AG04450 (cell line): ENCODE measurements around the gene PDIK1L. TPM values are rescaled to one million over a fixed set of nuclear protein-coding genes. Genes with fewer than 3 reads are reported as not detected.

Experiments
- CTCF ChIA-PET: fragments of 300-600, 350-600 bp; formaldehyde crosslinking; extraction: SDS; loops from one replicate; lab custom pipeline; 2022; ENCODE audit warnings: antibody characterized with exemption, inconsistent platforms; lab: Charles Lee
- POLR2A ChIA-PET: fragments of 350-600 bp; formaldehyde crosslinking; extraction: SDS; loops from one replicate; lab custom pipeline; 2021; ENCODE audit warnings: antibody characterized with exemption, inconsistent platforms; lab: Yijun Ruan, JAX
- DNase-seq: peaks from one replicate; pipeline ENCODE4 v3.0.0-alpha.2; 2011; ENCODE audit warnings: low read depth, low spot score
- H3K27ac ChIP-seq: one replicate; pipeline ENCODE4 v1.5.1; 2012; ENCODE audit warnings: low read depth, low read length, control low read depth
- H3K27me3 ChIP-seq: one replicate; pipeline ENCODE4 v1.6.0; 2012; ENCODE audit warnings: low read length; ENCODE audit not compliant: control insufficient read depth, insufficient read depth
- H3K4me3 ChIP-seq: 2 replicates; pipeline ENCODE4 v1.5.1; 2011; ENCODE audit warnings: mild to moderate bottlenecking, low read depth, low read length, control low read depth
- H3K9me3 ChIP-seq: 2 replicates; pipeline ENCODE4 v1.5.1; 2012; ENCODE audit warnings: low read length; ENCODE audit not compliant: control insufficient read depth, insufficient read depth
- CTCF ChIP-seq: IDR thresholded peaks from 2 replicates; pipeline ENCODE4 v1.5.1; 2011; ENCODE audit warnings: low read depth, low read length, control low read depth, inconsistent platforms
- polyA plus RNA-seq: library from polyadenylated mRNA; depleted of rRNA; stranded (reverse); fragments of >200 nt; gene quantifications from 2 replicates; pipeline ENCODE4 v1.2.3, GENCODE V29; 2011

PDIK1L gene
- polyA plus RNA-seq, 1 experiment: 2.9 TPM

GRCh38 chr1:26077524-26077923 is 34.1 kb upstream of the PDIK1L start:
- peaks cover 36% of the 10 kb centered on the region for H3K27me3 ChIP-seq
- DNase-seq: no peak
- H3K27ac ChIP-seq: no peak overlapping the region
- no peaks in the 10 kb centered on the region for H3K9me3 ChIP-seq
- POLR2A ChIA-PET: no interaction called here
- CTCF ChIA-PET: interaction anchor here (0.5 to 1.2 kb wide), 2 partner anchors 67 to 167 kb away, joined by 4 read pairs; no protein-coding TSS in a partner anchor
- H3K4me3 ChIP-seq: no peak overlapping the region
- no peak for TF ChIP-seq CTCF

GRCh38 chr1:26078286-26079177 is 33.1 kb upstream of the PDIK1L start:
- Histone ChIP-seq H3K27me3 (peaks cover 34% of the 10 kb centered on the region), H3K9me3 (no peaks in the 10 kb centered on the region), H3K27ac (no peak overlapping the region), H3K4me3 (no peak overlapping the region)
- CTCF ChIA-PET: interaction anchor here (1.2 kb wide), 1 partner anchor 66 kb away, joined by 4 read pairs; no protein-coding TSS in a partner anchor
- no peak for DNase-seq
- POLR2A ChIA-PET: no interaction called here
- TF ChIP-seq CTCF: no peak

GRCh38 chr1:26079178-26079563 is 32.5 kb upstream of the PDIK1L start:
- no peak for TF ChIP-seq CTCF
- Histone ChIP-seq H3K9me3 (no peaks in the 10 kb centered on the region), H3K27me3 (peaks cover 32% of the 10 kb centered on the region), H3K27ac (no peak overlapping the region), H3K4me3 (no peak overlapping the region)
- CTCF ChIA-PET: no interaction called here
- POLR2A ChIA-PET: no interaction called here
- DNase-seq: no peak

- no peak for DNase-seq
- H3K27ac ChIP-seq: no peak overlapping the region
- no peaks in the 10 kb centered on the region for H3K9me3 ChIP-seq
- no peak for TF ChIP-seq CTCF
- CTCF ChIA-PET: no interaction called here
- peaks cover 37% of the 10 kb centered on the region for H3K27me3 ChIP-seq
- H3K4me3 ChIP-seq: no peak overlapping the region
- POLR2A ChIA-PET: no interaction called here
These were observed 31.4 kb upstream of the PDIK1L start for GRCh38 chr1:26079960-26080814.
